Activated B cell treated with CpG ODN at 0.5 μM for 24 hours (primary cell): Measurements from ENCODE around the gene AKAP13. TPM values are rescaled to one million over a fixed set of nuclear protein-coding genes. Genes with fewer than 3 reads are reported as not detected.

Experiments used
- ATAC-seq: fragments of 200-7000 bp; cut with Tn5 transposase; one replicate; pipeline ENCODE4 v1.10.0; 2021; ENCODE audit warnings: low read depth, mild to moderate bottlenecking, moderate library complexity
- CTCF ChIA-PET: fragments of 350-600 bp; sonication (Branson Sonifier 250); formaldehyde crosslinking; loops from one replicate; lab custom pipeline; 2021; ENCODE audit warnings: antibody characterized with exemption; lab: Charles Lee
- POLR2A ChIA-PET: fragments of 350-600 bp; sonication (Branson Sonifier 250); formaldehyde crosslinking; loops from one replicate; lab custom pipeline; 2021; ENCODE audit warnings: antibody characterized with exemption; lab: Charles Lee
- DNase-seq: peaks from one replicate; pipeline ENCODE4 v3.0.0; 2022
- H3K27ac Mint-ChIP-seq: one replicate; pipeline ENCODE4 v1.8.0; 2020; ENCODE audit warnings: mixed read lengths
- H3K27me3 Mint-ChIP-seq: one replicate; pipeline ENCODE4 v1.8.0; 2021; ENCODE audit warnings: mixed read lengths
- H3K36me3 Mint-ChIP-seq: one replicate; pipeline ENCODE4 v1.8.0; 2021; ENCODE audit warnings: low read depth, mixed read lengths
- H3K4me1 Mint-ChIP-seq: one replicate; pipeline ENCODE4 v1.8.0; 2021; ENCODE audit warnings: mixed read lengths
- H3K4me3 Mint-ChIP-seq: one replicate; pipeline ENCODE4 v1.8.0; 2020; ENCODE audit warnings: mild to moderate bottlenecking, mixed read lengths
- H3K9me3 Mint-ChIP-seq: one replicate; pipeline ENCODE4 v1.8.0; 2020; ENCODE audit warnings: mixed read lengths
- CTCF ChIP-seq: fragments of 200-600 bp; IDR thresholded peaks from one replicate; pipeline ENCODE4 v1.8.0; 2022; ENCODE audit warnings: antibody characterized with exemption, mild to moderate bottlenecking
- intact Hi-C: fragments of 100-400 bp; cut with micrococcal nuclease; formaldehyde crosslinking; loops from one replicate; pipeline ENCODE4 v1.15.1; 2024
- total RNA-seq: library from RNA; stranded (reverse); gene quantifications from 2 replicates; pipeline ENCODE4 v1.2.3, GENCODE V29; 2022

Gene AKAP13
- total RNA-seq, 1 donor from 2014 or later = 290 TPM

GRCh38 chr15:85380812-85381642 is 624 bp downstream of the AKAP13 start:
- no peak for TF ChIP-seq CTCF
- no peaks in the 10 kb centered on the region for H3K9me3 Mint-ChIP-seq
- peak overlapping the region; percentile 94 for H3K27ac Mint-ChIP-seq
- DNase-seq (peak; percentile 69), ATAC-seq (peak; percentile 33)
- CTCF ChIA-PET = interaction anchor here (1.0 to 2.2 kb wide), 13 partner anchors 19 to 125 kb away, joined by 3 to 11 read pairs (median 5); no protein-coding TSS in a partner anchor
- peak overlapping the region; percentile 93 for H3K4me3 Mint-ChIP-seq
- intact Hi-C loops = loop anchor here (1.0 to 2.0 kb wide), 6 partner anchors 20 to 85 kb away; no protein-coding TSS in a partner anchor
- no peaks in the 10 kb centered on the region for H3K27me3 Mint-ChIP-seq
- POLR2A ChIA-PET = interaction anchor here (0.6 to 13.7 kb wide), 30 partner anchors 8 to 311 kb away, joined by 3 to 395 read pairs (median 5); no protein-coding TSS in a partner anchor
- H3K4me1 Mint-ChIP-seq = peaks cover 49% of the 10 kb centered on the region
- H3K36me3 Mint-ChIP-seq = peaks cover 21% of the 10 kb centered on the region

GRCh38 chr15:85381850-85382751 is 1.7 kb downstream of the AKAP13 start:
- intact Hi-C loops = loop anchor here (1.0 to 2.0 kb wide), 3 partner anchors 21 to 86 kb away; no protein-coding TSS in a partner anchor
- no peaks in the 10 kb centered on the region for H3K27me3 Mint-ChIP-seq
- H3K9me3 Mint-ChIP-seq = no peaks in the 10 kb centered on the region
- peak overlapping the region; percentile 94 for H3K27ac Mint-ChIP-seq
- TF ChIP-seq CTCF = no peak
- peak overlapping the region; percentile 93 for H3K4me3 Mint-ChIP-seq
- DNase-seq = no peak
- ATAC-seq = no peak
- peaks cover 55% of the 10 kb centered on the region for H3K4me1 Mint-ChIP-seq
- POLR2A ChIA-PET = interaction anchor here (0.5 to 13.7 kb wide), 12 partner anchors 15 to 99 kb away, joined by 3 to 395 read pairs (median 6); no protein-coding TSS in a partner anchor
- peaks cover 26% of the 10 kb centered on the region for H3K36me3 Mint-ChIP-seq
- CTCF ChIA-PET = interaction anchor here (0.6 to 1.8 kb wide), 9 partner anchors 18 to 234 kb away, joined by 3 to 10 read pairs (median 4); no protein-coding TSS in a partner anchor

- no peak for TF ChIP-seq CTCF
- ATAC-seq (no peak), DNase-seq (no peak)
- Mint-ChIP-seq H3K36me3 (peaks cover 30% of the 10 kb centered on the region), H3K4me1 (peaks cover 55% of the 10 kb centered on the region), H3K9me3 (no peaks in the 10 kb centered on the region), H3K27ac (peak overlapping the region; percentile 37), H3K27me3 (no peaks in the 10 kb centered on the region), H3K4me3 (peak overlapping the region; percentile 71)
- POLR2A ChIA-PET = interaction anchor here (1.5 to 13.7 kb wide), 3 partner anchors 24 to 64 kb away, joined by 8 to 395 read pairs (median 179); no protein-coding TSS in a partner anchor
- intact Hi-C loops = loop anchor here (1.0 kb wide), 1 partner anchor 10 kb away; no protein-coding TSS in a partner anchor
- CTCF ChIA-PET = interaction anchor here (0.8 to 1.6 kb wide), 4 partner anchors 22 to 71 kb away, joined by 4 to 5 read pairs (median 4); no protein-coding TSS in a partner anchor
Measured at GRCh38 chr15:85382942-85383341, 2.5 kb downstream of the AKAP13 start.

- Mint-ChIP-seq H3K27ac (peak overlapping the region; percentile 37), H3K4me3 (peak overlapping the region; percentile 71), H3K4me1 (peaks cover 55% of the 10 kb centered on the region), H3K9me3 (no peaks in the 10 kb centered on the region), H3K27me3 (no peaks in the 10 kb centered on the region), H3K36me3 (peaks cover 30% of the 10 kb centered on the region)
- TF ChIP-seq CTCF = no peak
- no peak for DNase-seq
- ChIA-PET CTCF (interaction anchor here (0.8 to 1.6 kb wide), 9 partner anchors 19 to 87 kb away, joined by 3 to 5 read pairs (median 4); no protein-coding TSS in a partner anchor), POLR2A (interaction anchor here (0.6 to 13.7 kb wide), 5 partner anchors 23 to 89 kb away, joined by 4 to 395 read pairs (median 8); no protein-coding TSS in a partner anchor)
- no peak for ATAC-seq
- intact Hi-C loops = loop anchor here (1.0 kb wide), 1 partner anchor 10 kb away; no protein-coding TSS in a partner anchor
Measured at GRCh38 chr15:85383470-85384148, 3.2 kb downstream of the AKAP13 start.
